ENCODE measurements around the gene MUSTN1. TPM values are rescaled to one million over a fixed set of nuclear protein-coding genes. Genes with fewer than 3 reads are reported as not detected.

The MUSTN1 gene
- total RNA-seq (ENCODE audit: low replicate concordance), result 1.8 TPM in 1 of 2 replicates, not detected in the other
- long read RNA-seq, result 0 reads

DNA sequence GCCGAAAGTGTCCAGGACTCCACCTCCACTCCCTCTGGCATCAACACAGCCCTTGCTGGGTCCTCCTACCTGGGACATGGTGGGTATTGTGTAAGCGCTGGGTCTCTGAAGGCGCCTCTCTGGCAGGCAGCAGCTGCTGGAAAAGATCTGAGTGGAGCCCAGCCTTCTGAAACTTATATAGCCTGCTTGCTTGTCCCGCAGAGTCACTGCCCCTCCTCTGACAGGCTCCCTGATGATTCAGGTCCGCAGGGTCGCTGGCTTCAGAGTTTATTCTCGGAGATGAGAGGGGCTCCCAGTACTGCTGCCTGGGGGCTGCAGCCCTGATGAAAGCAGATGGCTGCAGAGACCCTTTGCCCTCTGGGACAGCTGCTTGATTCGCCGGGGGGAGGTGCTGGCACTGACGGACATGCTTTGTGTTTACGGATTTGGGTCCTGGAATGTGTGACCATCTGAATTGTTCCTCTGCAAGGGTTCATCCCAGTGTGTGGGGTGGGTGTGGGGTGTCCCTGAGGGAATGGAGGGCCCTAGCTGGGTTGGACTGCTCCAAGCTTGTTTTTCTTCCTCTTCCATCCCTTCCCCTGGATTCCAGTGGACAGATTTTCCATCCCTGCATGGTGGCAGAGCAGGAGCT, at the start of gene MUSTN1:
MUSTN1 (minus strand) TSS at position 149 of the 631 bp plus-strand sequence; CDS start at position 78, 71 bp downstream.
- Mint-ChIP-seq H3K4me1 (ENCODE audit: unreplicated experiment) (peaks cover 14% of the 10 kb centered on the region), H3K36me3 (peaks cover under 1% of the 10 kb centered on the region), H3K9me3 (no peaks in the 10 kb centered on the region), H3K4me3 (peak within 1 kb of the TSS; percentile 61), H3K27me3 (no peaks in the 10 kb centered on the region), H3K27ac (peak within 1 kb of the TSS; percentile 50)
- TF ChIP-seq, protein P1, sequence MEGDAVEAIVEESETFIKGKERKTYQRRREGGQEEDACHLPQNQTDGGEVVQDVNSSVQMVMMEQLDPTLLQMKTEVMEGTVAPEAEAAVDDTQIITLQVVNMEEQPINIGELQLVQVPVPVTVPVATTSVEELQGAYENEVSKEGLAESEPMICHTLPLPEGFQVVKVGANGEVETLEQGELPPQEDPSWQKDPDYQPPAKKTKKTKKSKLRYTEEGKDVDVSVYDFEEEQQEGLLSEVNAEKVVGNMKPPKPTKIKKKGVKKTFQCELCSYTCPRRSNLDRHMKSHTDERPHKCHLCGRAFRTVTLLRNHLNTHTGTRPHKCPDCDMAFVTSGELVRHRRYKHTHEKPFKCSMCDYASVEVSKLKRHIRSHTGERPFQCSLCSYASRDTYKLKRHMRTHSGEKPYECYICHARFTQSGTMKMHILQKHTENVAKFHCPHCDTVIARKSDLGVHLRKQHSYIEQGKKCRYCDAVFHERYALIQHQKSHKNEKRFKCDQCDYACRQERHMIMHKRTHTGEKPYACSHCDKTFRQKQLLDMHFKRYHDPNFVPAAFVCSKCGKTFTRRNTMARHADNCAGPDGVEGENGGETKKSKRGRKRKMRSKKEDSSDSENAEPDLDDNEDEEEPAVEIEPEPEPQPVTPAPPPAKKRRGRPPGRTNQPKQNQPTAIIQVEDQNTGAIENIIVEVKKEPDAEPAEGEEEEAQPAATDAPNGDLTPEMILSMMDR (conservative IDR thresholded peaks at IDR 0.05), result no peak
- no peak for DNase-seq (ENCODE audit: extremely low spot score, unreplicated experiment)

DNA sequence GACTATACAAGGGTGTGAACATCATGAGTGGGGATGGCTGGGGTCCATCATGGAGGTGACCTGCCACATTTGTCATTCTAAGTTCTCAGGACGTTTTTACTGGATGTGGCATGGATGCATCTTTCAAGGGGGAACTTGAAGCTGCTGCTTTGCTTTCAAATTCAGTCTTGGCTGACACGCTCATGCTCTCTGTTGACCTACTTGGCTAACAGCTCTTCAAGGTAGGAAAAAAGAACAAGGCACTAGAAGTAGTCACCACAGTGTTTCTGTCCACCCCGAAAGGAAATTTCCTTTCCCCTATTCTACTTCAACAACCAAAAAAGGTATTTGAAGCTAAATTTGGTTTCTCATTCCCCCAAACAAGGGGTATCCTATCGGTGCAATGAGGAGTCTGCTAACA, 47.6 kb upstream of the MUSTN1 start:
- DNase-seq (ENCODE audit: extremely low spot score, unreplicated experiment), result no peak
- H3K4me3 Mint-ChIP-seq, result no peak overlapping the region
- TF ChIP-seq, protein P1 (conservative IDR thresholded peaks at IDR 0.05), result no peak
- H3K36me3 Mint-ChIP-seq, result peaks cover 21% of the 10 kb centered on the region
- no peak overlapping the region for H3K27ac Mint-ChIP-seq
- peaks cover 9% of the 10 kb centered on the region for H3K9me3 Mint-ChIP-seq
- H3K4me1 Mint-ChIP-seq (ENCODE audit: unreplicated experiment), result no peaks in the 10 kb centered on the region
- H3K27me3 Mint-ChIP-seq, result no peaks in the 10 kb centered on the region

DNA sequence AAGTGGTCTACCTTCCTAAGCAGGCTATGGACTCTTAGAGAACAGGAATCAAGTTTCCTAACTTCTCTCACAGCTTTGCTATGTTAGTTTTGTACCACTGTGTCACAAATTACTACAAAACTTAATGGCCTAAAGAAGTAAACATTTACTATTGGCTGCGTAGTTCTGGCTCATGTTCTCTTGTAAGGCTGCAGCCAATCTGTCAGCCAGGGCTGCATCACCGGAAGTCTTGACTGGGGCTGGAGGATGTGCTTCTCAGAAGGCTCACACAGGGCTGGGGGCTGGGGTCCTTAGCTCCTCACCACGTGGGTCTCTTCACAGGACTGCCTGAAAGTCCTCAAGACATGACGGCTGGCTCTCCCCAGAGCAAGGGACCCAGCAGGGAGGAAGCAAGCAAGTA, 47.1 kb upstream of the MUSTN1 start:
- peaks cover 21% of the 10 kb centered on the region for H3K36me3 Mint-ChIP-seq
- H3K4me1 Mint-ChIP-seq (ENCODE audit: unreplicated experiment), result no peaks in the 10 kb centered on the region
- no peak overlapping the region for H3K27ac Mint-ChIP-seq

DNA sequence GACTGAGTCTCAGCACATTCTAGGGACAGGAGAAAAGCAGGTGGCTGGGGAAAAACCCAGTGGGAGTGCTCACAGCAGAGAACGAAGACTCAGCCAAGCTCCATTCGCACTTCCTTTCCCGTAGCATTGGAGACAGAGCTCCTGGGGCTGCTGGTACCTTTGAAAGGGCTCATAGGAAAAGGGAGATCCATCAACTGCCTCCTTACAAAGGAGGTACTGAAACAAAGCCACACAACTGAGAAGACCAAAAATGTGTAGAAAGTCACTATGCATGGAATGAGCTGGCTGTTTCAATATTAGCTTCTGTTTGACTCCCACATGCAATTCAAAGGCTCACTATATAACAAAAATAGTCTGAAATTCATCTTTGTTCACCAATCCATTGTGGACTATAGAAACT, 45.7 kb upstream of the MUSTN1 start:
- H3K9me3 Mint-ChIP-seq, result peaks cover 9% of the 10 kb centered on the region
- TF ChIP-seq, protein P1 (conservative IDR thresholded peaks at IDR 0.05), result no peak
- H3K36me3 Mint-ChIP-seq, result peaks cover 14% of the 10 kb centered on the region
- no peak overlapping the region for H3K27ac Mint-ChIP-seq
- H3K4me3 Mint-ChIP-seq, result no peak overlapping the region
- H3K4me1 Mint-ChIP-seq (ENCODE audit: unreplicated experiment), result no peaks in the 10 kb centered on the region
- DNase-seq (ENCODE audit: extremely low spot score, unreplicated experiment), result no peak
- no peaks in the 10 kb centered on the region for H3K27me3 Mint-ChIP-seq

More for the DNA sequence above, 47.1 kb upstream of the MUSTN1 start:
- TF ChIP-seq, protein P1 (conservative IDR thresholded peaks at IDR 0.05), result no peak
- peaks cover 9% of the 10 kb centered on the region for H3K9me3 Mint-ChIP-seq
- DNase-seq (ENCODE audit: extremely low spot score, unreplicated experiment), result no peak
- H3K27me3 Mint-ChIP-seq, result no peaks in the 10 kb centered on the region
- H3K4me3 Mint-ChIP-seq, result no peak overlapping the region

DNA sequence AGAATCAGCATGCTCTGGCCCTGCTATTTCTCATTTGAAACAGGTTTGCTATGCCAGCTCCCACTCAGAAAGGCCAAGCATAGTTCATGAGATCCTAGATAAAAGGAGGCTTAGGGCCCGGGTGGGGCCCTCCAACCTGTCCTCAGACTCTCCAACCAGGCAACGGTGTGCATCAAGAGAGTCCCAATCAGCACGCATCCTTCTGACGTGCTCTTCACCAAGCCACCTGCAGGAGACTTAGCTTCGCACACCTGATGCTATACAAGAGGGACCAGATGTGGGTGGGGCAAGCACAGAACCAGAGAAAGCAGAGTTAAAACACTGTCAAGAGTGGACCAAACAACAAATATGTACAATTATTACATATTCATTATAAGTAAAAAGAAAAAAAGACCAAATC, 45.2 kb upstream of the MUSTN1 start:
- peaks cover 5% of the 10 kb centered on the region for H3K9me3 Mint-ChIP-seq
- no peak for DNase-seq (ENCODE audit: extremely low spot score, unreplicated experiment)
- no peak overlapping the region for H3K27ac Mint-ChIP-seq
- peaks cover 9% of the 10 kb centered on the region for H3K36me3 Mint-ChIP-seq
- H3K4me1 Mint-ChIP-seq (ENCODE audit: unreplicated experiment), result peaks cover 3% of the 10 kb centered on the region
- TF ChIP-seq, protein P1 (conservative IDR thresholded peaks at IDR 0.05), result no peak
- H3K4me3 Mint-ChIP-seq, result no peak overlapping the region
- H3K27me3 Mint-ChIP-seq, result no peaks in the 10 kb centered on the region
